COLO668 (cell line): ENCODE measurements around the gene TULP1.
A peak's percentile ranks its signal among the peaks of the same experiment; 100 is the strongest.

Experiments
- DNase-seq: peaks from one replicate; lab custom pipeline; 2025; ENCODE audit not compliant: unreplicated experiment; lab: John Stamatoyannopoulos, UW

TULP1 gene

GRCh38 chr6:35484921-35485392 is 27.7 kb downstream of the TULP1 start:
- DNase-seq = no peak

GRCh38 chr6:35483893-35484645 is 28.6 kb downstream of the TULP1 start:
- DNase-seq = no peak

- no peak for DNase-seq
Measured at GRCh38 chr6:35483490-35483889, 29.2 kb downstream of the TULP1 start.

DNA sequence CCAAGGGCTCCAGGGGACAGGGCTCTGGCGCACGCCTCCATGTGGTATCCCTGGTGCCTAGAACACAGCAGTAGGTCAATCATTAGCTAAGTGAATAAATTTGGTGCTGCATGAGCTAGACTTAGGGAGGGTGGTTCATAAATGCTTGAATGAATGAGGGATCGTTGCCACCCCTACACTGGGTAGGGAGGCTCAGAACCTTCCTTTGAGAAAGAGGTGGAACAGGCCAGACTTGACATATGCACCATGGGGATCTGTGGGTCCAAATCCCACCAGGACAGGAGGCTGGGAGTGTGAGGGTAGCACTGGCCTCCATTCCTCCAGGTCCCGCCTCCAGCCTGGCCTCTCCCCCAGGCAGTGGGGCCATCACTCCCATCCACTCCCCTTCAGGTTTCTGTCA is 29.6 kb downstream of the TULP1 start:
- no peak for DNase-seq

- DNase-seq = no peak
Measured at GRCh38 chr6:35481226-35481625, 31.5 kb downstream of the TULP1 start.

- DNase-seq = no peak
Measured at GRCh38 chr6:35480176-35480575, 32.5 kb downstream of the TULP1 start.

- DNase-seq = no peak
Measured at GRCh38 chr6:35478259-35478658, 34.4 kb downstream of the TULP1 start.

DNA sequence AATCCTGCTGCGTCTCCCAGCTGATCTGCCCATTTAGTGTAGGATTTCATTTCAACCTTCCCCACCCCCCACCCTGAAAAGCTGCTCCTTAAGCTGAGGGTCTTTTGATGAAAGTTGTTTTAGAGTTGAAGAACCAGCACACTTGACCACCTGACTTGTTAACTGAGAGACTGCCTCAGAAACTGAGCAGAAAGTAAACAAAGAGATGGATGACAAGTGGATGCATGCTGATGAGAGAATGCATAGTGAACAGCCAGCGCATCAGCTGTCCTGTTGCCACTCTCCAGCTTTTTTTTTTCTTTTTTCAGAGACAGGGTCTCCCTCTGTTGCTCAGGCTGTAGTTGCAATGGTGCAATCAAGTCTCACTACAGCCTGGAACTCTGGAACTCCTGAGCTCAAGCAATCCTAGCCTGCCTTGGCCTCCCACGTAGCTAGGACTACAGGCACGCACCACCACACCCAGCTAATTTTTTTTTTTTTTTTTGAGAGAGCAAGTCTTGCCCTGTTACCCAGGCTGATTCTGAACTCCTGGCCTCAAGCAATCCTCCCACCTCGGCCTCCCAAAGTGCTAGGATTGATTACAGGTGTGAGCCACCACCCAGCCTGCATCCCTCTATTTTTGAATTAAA is 35.0 kb downstream of the TULP1 start:
- DNase-seq = no peak

DNA sequence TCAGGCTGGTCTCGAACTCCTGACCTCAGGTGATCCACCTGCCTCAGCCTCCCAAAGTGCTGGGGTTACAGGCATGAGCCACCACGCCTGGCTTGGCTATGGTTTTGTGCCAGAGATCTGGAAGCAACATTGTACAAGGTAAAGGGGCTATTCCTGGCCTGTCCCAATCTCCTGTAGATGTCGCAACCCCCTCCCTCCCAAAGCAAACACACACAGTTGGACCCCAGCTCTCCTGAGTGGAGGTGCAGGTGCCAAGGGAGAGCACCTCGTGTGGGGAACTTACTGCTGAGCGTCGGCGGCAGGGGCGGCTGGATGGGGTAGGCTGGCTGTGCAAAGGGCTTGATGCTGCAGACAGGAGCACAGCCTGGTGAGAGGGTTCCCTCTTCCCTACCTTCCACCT is 35.7 kb downstream of the TULP1 start:
- no peak for DNase-seq

DNA sequence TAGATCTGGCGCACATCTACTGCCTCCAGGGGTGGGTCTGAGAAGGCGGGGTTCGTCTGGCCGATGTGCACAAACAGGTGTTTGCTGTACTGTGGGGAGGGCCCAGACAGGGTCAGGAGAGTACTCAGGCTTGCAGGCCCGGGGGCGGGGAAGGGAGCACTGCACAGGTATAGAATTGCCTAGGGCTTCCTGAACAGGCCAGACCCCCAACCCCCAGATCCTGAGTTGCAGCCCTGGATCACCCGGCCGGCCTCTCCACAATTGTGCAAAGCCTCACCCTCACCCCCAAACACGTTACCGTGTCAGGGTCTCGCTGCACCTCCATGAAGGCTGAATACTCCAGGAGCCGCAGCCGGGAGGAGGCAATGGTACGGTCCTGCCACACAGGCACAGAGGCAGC is 36.7 kb downstream of the TULP1 start:
- DNase-seq = no peak

DNA sequence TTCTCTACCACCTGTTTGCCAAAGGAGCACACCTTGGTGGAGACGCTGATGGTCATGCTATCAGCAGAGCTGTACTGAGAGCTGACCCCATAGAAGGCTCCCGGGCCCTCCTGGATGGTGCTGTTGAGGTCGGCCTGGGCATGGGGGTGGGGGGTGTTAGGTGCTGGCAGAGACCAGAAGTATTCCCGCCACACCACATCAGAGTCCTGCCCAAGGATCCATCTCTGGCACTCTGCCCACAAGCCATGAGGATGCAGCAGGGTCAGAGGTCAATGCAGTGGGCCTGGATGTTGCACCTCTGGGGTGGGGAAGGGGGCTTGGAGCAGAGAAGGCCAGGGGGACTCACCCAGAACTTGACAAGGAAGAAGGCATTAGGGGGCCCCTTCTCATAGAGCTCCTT is 37.1 kb downstream of the TULP1 start:
- DNase-seq = no peak

DNA sequence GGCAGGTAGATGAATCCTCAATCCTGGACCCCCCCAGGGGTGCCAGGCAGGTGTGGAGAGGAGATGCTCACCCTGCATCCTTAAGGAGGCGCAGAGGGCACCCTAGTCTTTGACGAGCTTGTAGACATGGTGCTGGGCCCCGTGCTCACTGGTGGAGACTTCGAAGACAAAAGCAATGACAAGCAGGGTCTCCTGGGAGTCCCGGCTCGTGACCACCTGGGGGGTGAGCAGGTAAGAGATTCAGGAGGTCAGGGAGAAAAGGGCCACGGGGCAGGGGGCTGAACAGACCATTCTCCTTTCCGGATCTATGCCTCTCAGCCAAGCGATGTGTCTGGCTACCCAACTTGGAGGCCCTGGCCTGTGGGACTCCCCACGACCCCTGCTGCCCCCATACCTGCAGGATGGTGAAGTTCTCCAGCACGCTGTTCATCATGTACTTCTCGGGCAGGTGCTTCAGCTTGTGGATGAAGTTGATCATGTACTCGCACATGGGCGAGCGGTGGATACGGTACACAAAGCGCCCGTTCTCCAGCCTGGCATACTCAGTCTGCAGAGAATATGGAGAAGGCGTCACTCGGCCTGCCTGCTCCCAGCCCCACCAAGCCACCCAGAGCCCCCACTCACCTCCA is 37.6 kb downstream of the TULP1 start:
- no peak for DNase-seq

DNA sequence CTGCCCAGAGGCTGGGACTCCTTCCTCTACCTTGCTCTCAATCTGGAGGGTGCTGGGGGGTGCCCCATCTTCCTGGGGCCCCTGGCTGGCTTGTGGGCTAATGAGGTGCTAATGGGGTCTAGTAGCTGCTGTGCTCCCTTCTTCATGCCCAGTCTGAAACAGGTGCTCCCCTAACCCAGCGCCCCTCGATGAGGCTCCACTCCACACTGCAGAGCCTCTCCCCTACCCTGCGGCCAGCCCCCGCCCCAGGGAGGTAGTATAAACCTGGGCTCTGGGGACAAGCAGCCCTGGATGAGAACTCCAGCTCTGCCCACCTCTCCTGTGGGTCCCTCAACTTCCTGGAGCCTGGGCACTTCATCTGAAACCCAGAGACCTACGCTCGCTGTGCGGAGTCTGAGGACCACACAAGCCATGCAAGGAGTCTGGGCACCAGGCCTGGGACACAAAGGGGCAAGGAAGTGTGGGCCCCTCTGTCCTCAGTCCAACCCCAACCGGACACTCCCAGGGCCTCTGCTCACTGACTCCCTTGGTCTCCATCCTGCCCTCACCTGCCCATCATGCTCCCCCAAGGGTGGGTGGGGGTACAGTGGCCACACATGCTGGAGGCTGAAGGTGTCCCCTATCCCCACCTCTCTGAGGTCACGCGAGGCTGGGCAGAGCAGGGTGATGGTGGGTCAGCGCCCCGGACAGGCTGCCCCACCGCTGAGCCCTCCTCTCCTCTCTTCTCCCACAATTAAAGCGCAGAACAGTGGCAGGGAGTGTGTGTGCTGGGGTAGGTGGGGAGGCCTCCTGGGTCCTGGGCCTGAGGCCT is 38.4 kb downstream of the TULP1 start:
- DNase-seq = no peak

DNA sequence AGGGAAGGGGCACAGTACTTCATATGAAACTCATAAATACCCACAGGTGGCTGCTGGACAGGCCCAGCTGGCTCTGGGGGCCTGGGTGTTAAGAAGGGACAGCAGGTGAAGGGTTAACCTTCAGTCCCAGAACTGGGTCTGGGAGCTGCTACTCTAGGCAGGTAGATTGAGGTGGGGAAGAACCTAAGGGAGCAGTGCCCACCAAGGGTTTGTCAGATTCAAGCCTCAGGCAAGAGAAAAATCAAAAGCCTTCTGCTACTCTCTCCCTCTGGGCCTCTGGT is 38.9 kb downstream of the TULP1 start:
- no peak for DNase-seq

- DNase-seq = no peak
Measured at GRCh38 chr6:35473075-35473849, 39.4 kb downstream of the TULP1 start.

DNA sequence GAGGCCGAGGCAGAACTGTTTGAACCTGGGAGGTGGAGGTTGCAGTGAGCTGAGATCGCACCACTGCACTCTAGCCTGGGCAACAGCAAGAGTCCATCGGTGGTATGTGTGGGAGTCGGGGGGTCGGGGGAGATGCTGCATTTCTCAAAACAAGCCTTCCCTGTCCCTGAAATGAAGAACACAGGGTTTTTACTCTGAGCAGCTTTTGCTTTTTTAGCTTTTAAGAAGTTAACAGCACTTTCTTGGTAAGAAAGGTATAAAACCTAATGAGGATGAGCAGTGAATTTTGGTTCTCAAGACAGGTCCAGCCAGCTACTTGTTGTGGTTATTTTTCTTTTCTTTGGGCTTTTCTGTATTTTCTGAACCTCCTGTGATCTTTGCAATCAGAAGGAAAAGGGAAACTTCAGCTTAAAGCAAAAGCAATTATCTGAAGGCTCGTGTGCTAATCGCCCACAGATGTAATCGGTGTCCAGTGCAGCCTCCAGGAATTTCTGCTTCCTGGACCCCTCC is 40.8 kb downstream of the TULP1 start:
- DNase-seq = no peak

DNA sequence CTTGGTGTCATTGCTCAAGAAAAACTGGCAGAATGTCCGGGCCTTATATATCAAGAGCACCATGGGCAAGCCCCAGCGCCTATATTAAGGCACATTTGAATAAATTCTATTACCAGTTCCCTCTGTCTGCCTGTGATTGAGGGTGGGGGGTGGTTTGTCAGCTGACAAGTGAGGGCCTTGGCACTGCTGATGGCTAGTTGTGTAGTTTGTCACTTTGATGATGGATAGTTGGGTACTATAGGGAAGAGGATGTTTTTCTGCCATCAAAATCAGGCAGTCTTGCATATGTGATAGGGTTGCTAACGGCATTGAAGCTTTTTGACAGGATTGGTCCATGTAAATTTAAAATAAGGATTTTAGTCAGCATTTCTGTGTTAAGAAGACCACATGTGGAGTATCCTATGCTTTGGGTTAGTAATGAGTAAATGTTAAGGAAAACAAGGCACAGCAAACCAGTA is 42.0 kb downstream of the TULP1 start:
- no peak for DNase-seq

- DNase-seq = peak; percentile 30
Measured at GRCh38 chr6:35469751-35470662, 42.7 kb downstream of the TULP1 start.

DNA sequence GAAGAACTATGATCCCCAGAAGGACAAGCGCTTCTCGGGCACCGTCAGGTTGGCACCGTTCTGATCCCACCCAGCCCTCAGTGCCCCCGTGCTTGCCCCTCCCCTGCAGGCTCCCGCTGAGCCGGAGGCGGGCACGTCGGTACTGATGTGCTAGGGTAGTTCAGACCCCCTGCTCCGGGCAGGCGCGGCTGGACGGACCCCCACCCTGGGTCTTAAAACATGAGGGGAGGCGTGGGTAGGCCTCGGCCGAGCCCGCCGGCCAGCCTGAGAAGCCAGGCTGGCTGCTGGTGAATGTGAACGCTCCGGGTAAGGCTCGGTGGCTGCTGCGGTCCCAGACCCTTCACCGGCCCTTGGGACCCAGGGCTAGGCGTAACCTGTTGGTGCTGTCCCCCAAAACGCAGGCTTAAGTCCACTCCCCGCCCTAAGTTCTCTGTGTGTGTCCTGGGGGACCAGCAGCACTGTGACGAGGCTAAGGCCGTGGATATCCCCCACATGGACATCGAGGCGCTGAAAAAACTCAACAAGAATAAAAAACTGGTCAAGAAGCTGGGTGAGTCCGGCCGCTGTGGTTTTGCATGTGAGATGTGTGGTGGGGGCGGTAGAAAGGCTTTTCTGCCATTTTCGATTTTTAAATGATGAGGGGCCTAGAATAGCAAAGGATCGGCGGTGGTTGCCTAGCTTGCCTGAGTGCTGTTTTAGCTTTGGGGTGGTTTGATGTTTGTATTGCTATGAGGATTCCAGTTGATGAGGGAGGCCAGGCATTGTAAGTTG is 43.5 kb downstream of the TULP1 start:
- DNase-seq = peak; percentile 50
